ENCODE data around the gene TTC7B.
"Not testable (repeated sequence)": the region's sequence is repeated elsewhere in the genome, so short reads cannot be mapped to it uniquely, and the experiment has no call there.

TTC7B gene

GRCh38 chr14:90815822-90816662, at the start of gene TTC7B:
Gene TTC7B (minus strand): TSS chr14:90816430. CDS start chr14:90816295, 135 bp downstream.
- DNase-seq (ENCODE audit: low read depth), result peak; percentile 58
- TF ChIP-seq MYC (IDR thresholded peaks at IDR 0.05; ENCODE audit: low read depth, low read length) (no peak), MAX (IDR thresholded peaks at IDR 0.05; ENCODE audit: low read depth, low read length) (no peak), POLR2A (IDR thresholded peaks at IDR 0.05; ENCODE audit: extremely low read depth, insufficient read length) (no peak), CTCF (IDR thresholded peaks at IDR 0.05; ENCODE audit: low read depth, low read length) (no peak)

GRCh38 chr14:90864741-90865140, 48.5 kb upstream of the TTC7B start:
- no peak for DNase-seq (ENCODE audit: low read depth)
- no peak overlapping the region for H3K4me3 ChIP-seq (ENCODE audit: low read depth, low read length)
- no peak for TF ChIP-seq MYC (IDR thresholded peaks at IDR 0.05; ENCODE audit: low read depth, low read length)
- TF ChIP-seq CTCF (IDR thresholded peaks at IDR 0.05; ENCODE audit: low read depth, low read length), result no peak
- no peak for TF ChIP-seq POLR2A (IDR thresholded peaks at IDR 0.05; ENCODE audit: extremely low read depth, insufficient read length)
- no peak for TF ChIP-seq MAX (IDR thresholded peaks at IDR 0.05; ENCODE audit: low read depth, low read length)

More at GRCh38 chr14:90815822-90816662, at the start of gene TTC7B:
- peak within 1 kb of the TSS; percentile 59 for H3K4me3 ChIP-seq (ENCODE audit: low read depth, low read length)

- peak; percentile 58 for DNase-seq (ENCODE audit: low read depth)
- H3K4me3 ChIP-seq (ENCODE audit: low read depth, low read length), result no peak overlapping the region
- no peak for TF ChIP-seq POLR2A (IDR thresholded peaks at IDR 0.05; ENCODE audit: extremely low read depth, insufficient read length)
- TF ChIP-seq CTCF (IDR thresholded peaks at IDR 0.05; ENCODE audit: low read depth, low read length), result no peak
- no peak for TF ChIP-seq MYC (IDR thresholded peaks at IDR 0.05; ENCODE audit: low read depth, low read length)
- no peak for TF ChIP-seq MAX (IDR thresholded peaks at IDR 0.05; ENCODE audit: low read depth, low read length)
These were observed 42.3 kb upstream of the TTC7B start for GRCh38 chr14:90858511-90858910.

GRCh38 chr14:90857866-90858265, 41.6 kb upstream of the TTC7B start:
- TF ChIP-seq POLR2A (IDR thresholded peaks at IDR 0.05; ENCODE audit: extremely low read depth, insufficient read length), result no peak
- no peak for TF ChIP-seq MAX (IDR thresholded peaks at IDR 0.05; ENCODE audit: low read depth, low read length)
- TF ChIP-seq CTCF (IDR thresholded peaks at IDR 0.05; ENCODE audit: low read depth, low read length), result no peak
- TF ChIP-seq MYC (IDR thresholded peaks at IDR 0.05; ENCODE audit: low read depth, low read length), result no peak
- no peak overlapping the region for H3K4me3 ChIP-seq (ENCODE audit: low read depth, low read length)
- DNase-seq (ENCODE audit: low read depth), result no peak

- DNase-seq (ENCODE audit: low read depth); H3K4me3 ChIP-seq (ENCODE audit: low read depth, low read length): not testable (repeated sequence)
These were observed 39.9 kb upstream of the TTC7B start for GRCh38 chr14:90856115-90856514.

GRCh38 chr14:90853116-90853515, 36.9 kb upstream of the TTC7B start:
- no peak overlapping the region for H3K4me3 ChIP-seq (ENCODE audit: low read depth, low read length)
- TF ChIP-seq CTCF (IDR thresholded peaks at IDR 0.05; ENCODE audit: low read depth, low read length) (no peak), POLR2A (IDR thresholded peaks at IDR 0.05; ENCODE audit: extremely low read depth, insufficient read length) (no peak), MAX (IDR thresholded peaks at IDR 0.05; ENCODE audit: low read depth, low read length) (no peak), MYC (IDR thresholded peaks at IDR 0.05; ENCODE audit: low read depth, low read length) (no peak)
- DNase-seq (ENCODE audit: low read depth), result no peak

Measured in NB4 (cell line).